Hepatocyte (in vitro differentiated cells): ENCODE measurements around the gene EPHA5. TPM values are rescaled to one million over a fixed set of nuclear protein-coding genes. Genes with fewer than 3 reads are reported as not detected.

ENCODE experiments used
- DNase-seq: peaks from one replicate; pipeline ENCODE4 v3.0.0-alpha.2; 2016; ENCODE audit warnings: low spot score
- H2AFZ ChIP-seq: fragments of 200-600 bp; sonication (generic); 2 replicates; pipeline ENCODE4 v1.6.0; 2016; ENCODE audit warnings: antibody characterized with exemption, mild to moderate bottlenecking
- H3K27ac ChIP-seq: fragments of 200-600 bp; sonication (generic); 2 replicates; pipeline ENCODE4 v1.5.1; 2016; ENCODE audit warnings: mild to moderate bottlenecking
- H3K27me3 ChIP-seq: fragments of 200-600 bp; sonication (generic); 2 replicates; pipeline ENCODE4 v1.6.1; 2016
- H3K36me3 ChIP-seq: fragments of 200-600 bp; sonication (generic); replicated peaks from 2 replicates; pipeline ENCODE4 v1.5.1; 2016; ENCODE audit warnings: low read depth; ENCODE audit not compliant: insufficient read depth
- H3K4me1 ChIP-seq: fragments of 200-600 bp; sonication (generic); 2 replicates; pipeline ENCODE4 v1.5.1; 2016; ENCODE audit warnings: mild to moderate bottlenecking, moderate library complexity; ENCODE audit not compliant: insufficient read depth
- H3K4me2 ChIP-seq: fragments of 200-600 bp; sonication (generic); 2 replicates; pipeline ENCODE4 v1.6.0; 2016
- H3K4me3 ChIP-seq: fragments of 200-600 bp; sonication (generic); 2 replicates; pipeline ENCODE4 v1.5.1; 2016; ENCODE audit warnings: mild to moderate bottlenecking
- H3K79me2 ChIP-seq: fragments of 200-600 bp; sonication (generic); 2 replicates; pipeline ENCODE4 v1.6.0; 2017; ENCODE audit warnings: mild to moderate bottlenecking
- H3K9me2 ChIP-seq: fragments of 200-600 bp; sonication (generic); replicated peaks from 2 replicates; pipeline ENCODE4 v1.6.0; 2017; ENCODE audit warnings: mild to moderate bottlenecking; ENCODE audit not compliant: insufficient read depth
- H3K9me3 ChIP-seq: fragments of 200-600 bp; sonication (generic); 2 replicates; pipeline ENCODE4 v1.5.1; 2016; ENCODE audit warnings: low read depth, mild to moderate bottlenecking
- H4K20me1 ChIP-seq: fragments of 200-600 bp; sonication (generic); 2 replicates; pipeline ENCODE4 v1.6.0; 2016; ENCODE audit warnings: mild to moderate bottlenecking; ENCODE audit not compliant: insufficient read depth, poor library complexity, severe bottlenecking
- EZH2 ChIP-seq: fragments of 200-600 bp; sonication (generic); IDR thresholded peaks from 2 replicates; pipeline ENCODE4 v1.6.1; 2016; ENCODE audit warnings: antibody characterized with exemption, mild to moderate bottlenecking, borderline replicate concordance
- EZH2phosphoT487 ChIP-seq: fragments of 200-600 bp; sonication (generic); IDR thresholded peaks from one replicate; pipeline ENCODE4 v1.6.1; 2018; ENCODE audit warnings: antibody characterized with exemption, mild to moderate bottlenecking, low read depth, moderate library complexity; ENCODE audit not compliant: unreplicated experiment, severe bottlenecking
- WGBS: methylation state at CpG from one replicate; pipeline ENCODE4 v1.1.6; 2016; ENCODE audit warnings: low lambda C conversion rate; ENCODE audit errors: missing lambda C conversion rate; 5-methylcytosine and 5-hydroxymethylcytosine counted together
- polyA plus RNA-seq: library from polyadenylated mRNA; unstranded; fragments of >200 nt; fragmentation: Nextera tagmentation; extraction: Ambion mirVana; gene quantifications from 2 replicates; pipeline ENCODE4 v1.2.1, GENCODE V29; 2016
- total RNA-seq: library from RNA; depleted of rRNA; stranded (reverse); fragments of >200 nt; gene quantifications from 2 replicates; pipeline ENCODE4 v1.2.3, GENCODE V29; 2014
- TF ChIP-seq, protein P1 (sequence below): fragments of 200-600 bp; sonication (generic); IDR thresholded peaks from 2 replicates; pipeline ENCODE4 v1.5.1; 2016; ENCODE audit warnings: antibody characterized with exemption, mild to moderate bottlenecking; ENCODE audit not compliant: poor library complexity

EPHA5 gene
- total and polyA plus RNA-seq, 2 experiments from 2014 or later: 0.05 to 0.63 TPM

DNA sequence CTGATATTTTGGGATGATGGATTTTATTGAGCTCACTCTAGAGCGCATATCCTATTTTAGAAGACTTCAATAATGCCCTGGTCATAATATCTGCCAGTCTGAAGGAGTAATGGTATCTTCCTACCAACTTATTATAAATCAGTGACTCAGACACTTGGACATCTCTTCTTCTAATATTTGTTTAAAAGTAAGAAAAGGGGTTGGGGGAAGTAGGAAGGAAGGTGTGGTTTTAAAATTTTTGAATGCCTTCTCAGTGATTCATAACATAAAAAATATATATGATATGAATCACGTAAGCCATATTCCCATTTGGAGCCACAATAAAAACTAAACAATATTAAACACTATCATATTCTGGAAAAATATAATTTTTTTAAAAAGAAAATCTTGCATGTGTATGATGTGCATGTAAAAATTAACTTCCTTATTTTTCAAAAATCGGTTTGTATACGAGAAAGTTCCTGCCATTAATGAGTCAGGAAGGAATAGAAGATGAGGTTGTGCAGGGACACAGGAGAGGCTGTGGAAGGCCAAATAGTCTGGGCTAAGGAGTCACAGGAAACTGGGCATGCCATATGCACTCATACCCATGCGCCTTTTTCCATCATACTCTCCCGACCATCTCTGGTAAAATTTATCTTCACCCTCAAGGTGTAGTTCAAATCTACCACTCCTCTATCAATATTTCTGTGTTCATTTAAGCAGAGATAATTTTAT is 286.5 kb downstream of the EPHA5 start:
- Histone ChIP-seq H3K9me3 (no peaks in the 10 kb centered on the region), H4K20me1 (no peaks in the 10 kb centered on the region), H3K27me3 (no peaks in the 10 kb centered on the region), H3K79me2 (no peaks in the 10 kb centered on the region), H3K4me3 (no peak overlapping the region), H3K4me2 (no peak overlapping the region), H3K4me1 (no peaks in the 10 kb centered on the region), H3K9me2 (no peaks in the 10 kb centered on the region), H3K27ac (no peak overlapping the region), H2AFZ (no peak overlapping the region), H3K36me3 (no peaks in the 10 kb centered on the region)
- WGBS: 95% methylated on average over 6 of the region's 6 CpGs
- no peak for DNase-seq
- TF ChIP-seq EZH2 (no peak), EZH2phosphoT487 (no peak)
- TF ChIP-seq, protein P1, sequence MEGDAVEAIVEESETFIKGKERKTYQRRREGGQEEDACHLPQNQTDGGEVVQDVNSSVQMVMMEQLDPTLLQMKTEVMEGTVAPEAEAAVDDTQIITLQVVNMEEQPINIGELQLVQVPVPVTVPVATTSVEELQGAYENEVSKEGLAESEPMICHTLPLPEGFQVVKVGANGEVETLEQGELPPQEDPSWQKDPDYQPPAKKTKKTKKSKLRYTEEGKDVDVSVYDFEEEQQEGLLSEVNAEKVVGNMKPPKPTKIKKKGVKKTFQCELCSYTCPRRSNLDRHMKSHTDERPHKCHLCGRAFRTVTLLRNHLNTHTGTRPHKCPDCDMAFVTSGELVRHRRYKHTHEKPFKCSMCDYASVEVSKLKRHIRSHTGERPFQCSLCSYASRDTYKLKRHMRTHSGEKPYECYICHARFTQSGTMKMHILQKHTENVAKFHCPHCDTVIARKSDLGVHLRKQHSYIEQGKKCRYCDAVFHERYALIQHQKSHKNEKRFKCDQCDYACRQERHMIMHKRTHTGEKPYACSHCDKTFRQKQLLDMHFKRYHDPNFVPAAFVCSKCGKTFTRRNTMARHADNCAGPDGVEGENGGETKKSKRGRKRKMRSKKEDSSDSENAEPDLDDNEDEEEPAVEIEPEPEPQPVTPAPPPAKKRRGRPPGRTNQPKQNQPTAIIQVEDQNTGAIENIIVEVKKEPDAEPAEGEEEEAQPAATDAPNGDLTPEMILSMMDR: no peak

DNA sequence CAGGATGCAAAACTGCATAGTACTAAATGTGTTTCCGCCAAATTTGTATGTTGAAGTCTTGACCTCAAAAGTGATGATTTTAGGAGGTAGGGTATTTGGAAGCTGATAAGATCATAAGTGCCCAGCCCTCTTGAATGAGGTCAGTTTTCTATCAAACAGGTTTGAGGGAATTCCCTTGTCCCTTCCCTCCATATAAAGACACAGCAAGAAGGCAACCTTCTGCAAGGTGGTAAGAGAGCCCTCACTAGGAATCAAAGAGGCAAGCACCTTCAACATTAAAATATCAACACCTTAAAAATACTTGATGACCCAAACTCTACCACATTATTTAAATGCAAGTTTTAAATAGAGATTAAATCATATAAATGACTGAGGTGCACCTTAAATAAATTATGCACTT is 288.6 kb downstream of the EPHA5 start:
- TF ChIP-seq, protein P1: no peak
- no peaks in the 10 kb centered on the region for H3K4me1 ChIP-seq
- DNase-seq: no peak
- H3K36me3 ChIP-seq: no peaks in the 10 kb centered on the region
- H3K4me3 ChIP-seq: no peak overlapping the region
- H3K27me3 ChIP-seq: no peaks in the 10 kb centered on the region
- H4K20me1 ChIP-seq: no peaks in the 10 kb centered on the region
- WGBS: 37% methylated on average over 1 of the region's 1 CpG
- H2AFZ ChIP-seq: no peak overlapping the region
- no peaks in the 10 kb centered on the region for H3K9me2 ChIP-seq
- H3K4me2 ChIP-seq: no peak overlapping the region
- H3K79me2 ChIP-seq: no peaks in the 10 kb centered on the region
- H3K27ac ChIP-seq: no peak overlapping the region
- no peaks in the 10 kb centered on the region for H3K9me3 ChIP-seq

DNA sequence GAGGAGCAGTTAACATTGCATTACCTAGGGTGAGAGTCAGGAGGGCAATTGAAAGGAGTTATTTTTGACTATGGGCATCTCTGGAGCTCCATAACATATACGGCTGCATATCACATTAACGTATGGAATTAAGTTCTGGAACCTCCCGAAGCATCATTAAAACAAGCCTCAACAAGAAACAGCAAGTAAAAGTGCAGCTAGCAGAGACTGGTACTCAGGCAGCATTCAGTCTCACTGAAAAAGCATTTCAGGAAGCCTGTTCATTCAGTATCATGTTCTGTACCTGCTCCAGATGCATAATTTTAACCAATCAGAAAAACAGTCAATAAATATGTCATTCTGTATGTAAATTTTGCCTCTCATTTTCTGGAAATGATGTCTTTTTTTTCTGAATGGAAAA is 299.6 kb downstream of the EPHA5 start:
- H3K36me3 ChIP-seq: no peaks in the 10 kb centered on the region
- TF ChIP-seq, protein P1: no peak
- TF ChIP-seq EZH2 (no peak), EZH2phosphoT487 (no peak)
- H3K9me2 ChIP-seq: no peaks in the 10 kb centered on the region
- H3K4me2 ChIP-seq: no peak overlapping the region
- no peaks in the 10 kb centered on the region for H3K27me3 ChIP-seq
- H3K4me1 ChIP-seq: no peaks in the 10 kb centered on the region
- WGBS: 86% methylated on average over 3 of the region's 3 CpGs
- DNase-seq: no peak
- H2AFZ ChIP-seq: no peak overlapping the region
- H3K79me2 ChIP-seq: no peaks in the 10 kb centered on the region
- H3K9me3 ChIP-seq: no peaks in the 10 kb centered on the region
- H4K20me1 ChIP-seq: no peaks in the 10 kb centered on the region
- H3K27ac ChIP-seq: no peak overlapping the region
- no peak overlapping the region for H3K4me3 ChIP-seq

DNA sequence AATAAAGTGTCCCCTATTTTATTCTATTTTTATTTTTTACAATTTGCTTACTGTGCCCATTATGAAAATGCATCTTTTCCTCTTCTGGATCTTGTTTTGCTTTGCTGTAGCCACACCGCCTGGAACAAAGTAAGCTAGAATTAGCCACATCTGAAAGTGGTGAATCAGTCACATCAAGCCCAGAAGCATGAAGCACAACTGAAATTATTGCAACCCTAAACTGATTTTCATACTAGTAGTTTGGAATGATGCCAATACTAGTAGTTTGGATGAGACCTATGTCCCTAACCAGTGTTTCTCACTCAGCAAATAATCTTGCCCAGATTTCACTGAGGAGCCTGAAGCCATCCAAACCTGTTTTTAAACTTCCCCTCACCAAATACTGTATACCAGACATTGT is 303.0 kb downstream of the EPHA5 start:
- no peak overlapping the region for H3K4me2 ChIP-seq
- 100% methylated on average over 1 of the region's 1 CpG for WGBS
- H3K9me3 ChIP-seq: no peaks in the 10 kb centered on the region
- no peak overlapping the region for H3K27ac ChIP-seq
- H4K20me1 ChIP-seq: no peaks in the 10 kb centered on the region
- no peak overlapping the region for H2AFZ ChIP-seq
- H3K79me2 ChIP-seq: no peaks in the 10 kb centered on the region
- H3K36me3 ChIP-seq: no peaks in the 10 kb centered on the region
- H3K4me1 ChIP-seq: no peaks in the 10 kb centered on the region
- no peak for DNase-seq
- TF ChIP-seq EZH2 (no peak), EZH2phosphoT487 (no peak)
- TF ChIP-seq, protein P1: no peak
- H3K9me2 ChIP-seq: no peaks in the 10 kb centered on the region
- no peaks in the 10 kb centered on the region for H3K27me3 ChIP-seq
- no peak overlapping the region for H3K4me3 ChIP-seq
